ENCODE measurements around the gene ANKRD12.

DNA sequence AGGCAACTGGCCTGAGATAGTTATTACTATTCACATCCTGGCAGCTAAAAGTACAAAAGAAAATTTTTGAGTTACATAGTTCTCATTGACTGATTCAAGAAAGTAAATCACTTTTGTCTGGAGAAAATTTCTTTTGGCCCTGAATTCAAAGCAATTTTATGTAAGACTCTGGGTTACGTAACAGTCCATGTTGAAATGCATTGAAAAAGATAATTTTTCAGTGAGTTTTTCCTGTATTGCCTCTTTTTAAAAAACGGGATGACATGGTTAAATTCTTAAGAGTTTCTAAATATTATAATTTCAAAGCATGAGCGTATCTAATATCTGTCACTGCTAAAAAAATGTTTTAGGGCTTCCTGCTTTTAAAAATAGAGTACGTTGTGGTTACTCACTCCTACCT is 72.7 kb downstream of the ANKRD12 start:
- no peak for TF ChIP-seq CTCF (IDR thresholded peaks at IDR 0.05 in 2 of 3, conservative IDR thresholded peaks at IDR 0.05 in 1 of 3; ENCODE audit: control insufficient read depth in 2 of 3, extremely low read depth in 1 of 3, insufficient read depth in 1 of 3, low read depth in 3 of 3, low read length in 3 of 3)
- no peak for TF ChIP-seq ZZZ3 (IDR thresholded peaks at IDR 0.05; ENCODE audit: control insufficient read depth, insufficient read length, low read depth)
- TF ChIP-seq KDM1A (IDR thresholded peaks at IDR 0.05; ENCODE audit: borderline replicate concordance) = no peak
- TF ChIP-seq BMI1 (IDR thresholded peaks at IDR 0.05; ENCODE audit: borderline replicate concordance) = no peak
- TF ChIP-seq, protein P1, sequence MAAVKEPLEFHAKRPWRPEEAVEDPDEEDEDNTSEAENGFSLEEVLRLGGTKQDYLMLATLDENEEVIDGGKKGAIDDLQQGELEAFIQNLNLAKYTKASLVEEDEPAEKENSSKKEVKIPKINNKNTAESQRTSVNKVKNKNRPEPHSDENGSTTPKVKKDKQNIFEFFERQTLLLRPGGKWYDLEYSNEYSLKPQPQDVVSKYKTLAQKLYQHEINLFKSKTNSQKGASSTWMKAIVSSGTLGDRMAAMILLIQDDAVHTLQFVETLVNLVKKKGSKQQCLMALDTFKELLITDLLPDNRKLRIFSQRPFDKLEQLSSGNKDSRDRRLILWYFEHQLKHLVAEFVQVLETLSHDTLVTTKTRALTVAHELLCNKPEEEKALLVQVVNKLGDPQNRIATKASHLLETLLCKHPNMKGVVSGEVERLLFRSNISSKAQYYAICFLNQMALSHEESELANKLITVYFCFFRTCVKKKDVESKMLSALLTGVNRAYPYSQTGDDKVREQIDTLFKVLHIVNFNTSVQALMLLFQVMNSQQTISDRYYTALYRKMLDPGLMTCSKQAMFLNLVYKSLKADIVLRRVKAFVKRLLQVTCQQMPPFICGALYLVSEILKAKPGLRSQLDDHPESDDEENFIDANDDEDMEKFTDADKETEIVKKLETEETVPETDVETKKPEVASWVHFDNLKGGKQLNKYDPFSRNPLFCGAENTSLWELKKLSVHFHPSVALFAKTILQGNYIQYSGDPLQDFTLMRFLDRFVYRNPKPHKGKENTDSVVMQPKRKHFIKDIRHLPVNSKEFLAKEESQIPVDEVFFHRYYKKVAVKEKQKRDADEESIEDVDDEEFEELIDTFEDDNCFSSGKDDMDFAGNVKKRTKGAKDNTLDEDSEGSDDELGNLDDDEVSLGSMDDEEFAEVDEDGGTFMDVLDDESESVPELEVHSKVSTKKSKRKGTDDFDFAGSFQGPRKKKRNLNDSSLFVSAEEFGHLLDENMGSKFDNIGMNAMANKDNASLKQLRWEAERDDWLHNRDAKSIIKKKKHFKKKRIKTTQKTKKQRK (IDR thresholded peaks at IDR 0.05; ENCODE audit: low read depth, low read length) = no peak
- TF ChIP-seq ZNF687 (IDR thresholded peaks at IDR 0.05) = no peak
- TF ChIP-seq EZH2 (IDR thresholded peaks at IDR 0.05; ENCODE audit: borderline replicate concordance, control insufficient read depth, low read depth, low read length) = no peak
- TF ChIP-seq FOXM1 (IDR thresholded peaks at IDR 0.05; ENCODE audit: low read depth, low read length) = no peak

Data from GM12878 (cell line).